Stimulated activated CD4-positive, alpha-beta T cell treated with anti-CD3 and anti-CD28 coated beads, Interleukin-4, amount 100 ng/mL, for 48 hours (primary cell): ENCODE data around the gene MTX1.

ENCODE experiments used
- DNase-seq, 2 donors: peaks; one replicate each; pipeline ENCODE4 v3.0.0-alpha.2; 2020; ENCODE audit warnings: low read depth in 2 of 2

The MTX1 gene

GRCh38 chr1:155261852-155262673 is 53.6 kb downstream of the MTX1 start, which contains the start of gene SCAMP3:
Gene SCAMP3 (minus strand): TSS chr1:155262360. CDS start chr1:155262151, 209 bp downstream.
- peak; percentile 70 to 88 for DNase-seq

GRCh38 chr1:155263067-155263466 is 54.6 kb downstream of the MTX1 start:
- DNase-seq, result no peak
